Measurements from ENCODE around the gene GRID1. TPM values are rescaled to one million over a fixed set of nuclear protein-coding genes. Genes with fewer than 3 reads are reported as not detected.

Gene GRID1
- total RNA-seq, 4 donors from 2014 or later = 0.03 to 2.7 (median 0.49) TPM

GRCh38 chr10:86138551-86139065, 228.0 kb downstream of the GRID1 start:
- H3K27ac ChIP-seq = no peak overlapping the region
- H3K36me3 ChIP-seq = no peaks in the 10 kb centered on the region
- 90 to 98% methylated on average over 5 to 10 of the region's 18 CpGs for WGBS, 2 donors
- H3K4me1 ChIP-seq = no peaks in the 10 kb centered on the region
- TF ChIP-seq POLR2A (IDR thresholded peaks at IDR 0.05) = no peak
- TF ChIP-seq, protein P1, sequence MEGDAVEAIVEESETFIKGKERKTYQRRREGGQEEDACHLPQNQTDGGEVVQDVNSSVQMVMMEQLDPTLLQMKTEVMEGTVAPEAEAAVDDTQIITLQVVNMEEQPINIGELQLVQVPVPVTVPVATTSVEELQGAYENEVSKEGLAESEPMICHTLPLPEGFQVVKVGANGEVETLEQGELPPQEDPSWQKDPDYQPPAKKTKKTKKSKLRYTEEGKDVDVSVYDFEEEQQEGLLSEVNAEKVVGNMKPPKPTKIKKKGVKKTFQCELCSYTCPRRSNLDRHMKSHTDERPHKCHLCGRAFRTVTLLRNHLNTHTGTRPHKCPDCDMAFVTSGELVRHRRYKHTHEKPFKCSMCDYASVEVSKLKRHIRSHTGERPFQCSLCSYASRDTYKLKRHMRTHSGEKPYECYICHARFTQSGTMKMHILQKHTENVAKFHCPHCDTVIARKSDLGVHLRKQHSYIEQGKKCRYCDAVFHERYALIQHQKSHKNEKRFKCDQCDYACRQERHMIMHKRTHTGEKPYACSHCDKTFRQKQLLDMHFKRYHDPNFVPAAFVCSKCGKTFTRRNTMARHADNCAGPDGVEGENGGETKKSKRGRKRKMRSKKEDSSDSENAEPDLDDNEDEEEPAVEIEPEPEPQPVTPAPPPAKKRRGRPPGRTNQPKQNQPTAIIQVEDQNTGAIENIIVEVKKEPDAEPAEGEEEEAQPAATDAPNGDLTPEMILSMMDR (IDR thresholded peaks at IDR 0.05) = no peak
- H3K4me3 ChIP-seq = no peak overlapping the region
- no peaks in the 10 kb centered on the region for H3K27me3 ChIP-seq
- intact Hi-C loops (cut with DNase I) = no loop called here
- no peak for DNase-seq
- H3K9me3 ChIP-seq = no peaks in the 10 kb centered on the region

GRCh38 chr10:86137561-86137960, 229.0 kb downstream of the GRID1 start:
- no peak for TF ChIP-seq POLR2A (IDR thresholded peaks at IDR 0.05)
- TF ChIP-seq, protein P1 (IDR thresholded peaks at IDR 0.05) = no peak
- H3K9me3 ChIP-seq = no peaks in the 10 kb centered on the region
- no peak for DNase-seq
- intact Hi-C loops (cut with DNase I) = no loop called here
- no peaks in the 10 kb centered on the region for H3K36me3 ChIP-seq
- H3K27me3 ChIP-seq = no peaks in the 10 kb centered on the region
- H3K4me3 ChIP-seq = no peak overlapping the region
- H3K4me1 ChIP-seq = no peaks in the 10 kb centered on the region
- 87 to 93% methylated on average over 7 of the region's 7 CpGs for WGBS, 2 donors
- H3K27ac ChIP-seq = no peak overlapping the region

- H3K9me3 ChIP-seq = no peaks in the 10 kb centered on the region
- no peaks in the 10 kb centered on the region for H3K4me1 ChIP-seq
- H3K36me3 ChIP-seq = no peaks in the 10 kb centered on the region
- H3K27me3 ChIP-seq = no peaks in the 10 kb centered on the region
- 69 to 79% methylated on average over 4 of the region's 4 CpGs for WGBS, 2 donors
- intact Hi-C loops (cut with DNase I) = no loop called here
- H3K4me3 ChIP-seq = no peak overlapping the region
- no peak for TF ChIP-seq POLR2A (IDR thresholded peaks at IDR 0.05)
- TF ChIP-seq, protein P1 (IDR thresholded peaks at IDR 0.05) = no peak
- H3K27ac ChIP-seq = no peak overlapping the region
- no peak for DNase-seq
Measured at GRCh38 chr10:86136934-86137333, 229.7 kb downstream of the GRID1 start.

DNA sequence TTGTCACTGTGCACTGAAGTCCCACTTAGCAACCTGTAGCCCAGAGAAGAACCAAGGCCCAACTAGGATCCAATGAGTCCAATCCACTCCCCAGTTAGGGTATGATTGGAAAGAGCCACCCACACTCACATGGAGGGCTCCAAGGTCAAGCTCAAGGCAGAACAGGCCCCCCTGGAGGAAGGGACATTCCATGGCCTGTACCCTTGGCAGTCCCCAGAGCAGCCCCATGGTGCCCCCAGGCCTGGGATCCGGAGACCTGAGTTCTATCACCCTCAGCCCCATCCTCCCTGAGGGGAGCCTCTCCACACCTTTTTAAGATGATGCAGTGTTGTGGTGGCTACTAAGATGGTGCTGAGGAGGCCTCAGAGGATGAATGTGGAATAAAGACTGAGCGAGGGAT, 231.4 kb downstream of the GRID1 start:
- 100% methylated on average over 1 of the region's 2 CpGs; no CpG with 5 or more reads in 1 of the 2 donors for WGBS, 2 donors
- H3K4me1 ChIP-seq = no peaks in the 10 kb centered on the region
- H3K27me3 ChIP-seq = no peaks in the 10 kb centered on the region
- no peak for DNase-seq
- no peak overlapping the region for H3K27ac ChIP-seq
- no peaks in the 10 kb centered on the region for H3K36me3 ChIP-seq
- no peaks in the 10 kb centered on the region for H3K9me3 ChIP-seq
- intact Hi-C loops (cut with DNase I) = no loop called here
- no peak for TF ChIP-seq POLR2A (IDR thresholded peaks at IDR 0.05)
- TF ChIP-seq, protein P1 (IDR thresholded peaks at IDR 0.05) = no peak
- H3K4me3 ChIP-seq = no peak overlapping the region

DNA sequence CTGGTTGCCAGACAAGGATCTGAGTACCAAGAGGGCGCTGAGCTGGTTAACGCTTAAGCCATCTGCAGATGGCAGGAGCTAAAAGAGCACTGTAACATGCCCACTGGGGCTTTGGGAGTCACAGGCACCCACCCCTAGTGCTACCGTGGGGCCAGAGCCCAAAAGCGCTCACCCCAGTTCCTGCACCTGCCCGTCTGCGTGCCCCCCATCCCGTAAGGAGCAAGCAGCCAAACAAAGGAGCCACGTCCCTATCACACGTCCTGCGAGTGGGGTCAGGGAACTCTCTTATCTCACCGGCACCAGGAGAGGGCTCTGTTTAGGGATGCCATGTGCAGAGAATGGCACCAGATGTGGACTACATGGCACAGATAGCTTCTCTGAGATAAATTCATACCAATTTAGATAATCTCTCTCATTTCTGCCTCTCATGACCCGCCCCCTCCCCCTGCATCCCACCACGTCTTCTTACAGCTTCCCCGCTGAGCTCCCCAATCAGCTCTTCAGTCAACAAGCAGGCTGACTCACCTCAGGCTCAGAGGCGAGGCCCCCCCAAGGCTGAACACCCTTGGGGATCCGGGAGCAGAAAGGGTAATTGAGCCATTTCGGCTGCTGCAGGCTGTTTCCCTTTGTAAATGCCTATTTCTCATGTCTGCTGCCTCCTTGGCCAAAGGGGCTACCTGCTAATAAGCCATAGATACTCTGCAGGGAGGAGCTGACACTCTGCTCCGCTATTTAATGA, 235.7 kb downstream of the GRID1 start:
- TF ChIP-seq, protein P1 (IDR thresholded peaks at IDR 0.05) = no peak
- Histone ChIP-seq H3K27me3 (no peaks in the 10 kb centered on the region), H3K9me3 (no peaks in the 10 kb centered on the region), H3K4me1 (no peaks in the 10 kb centered on the region), H3K36me3 (no peaks in the 10 kb centered on the region), H3K27ac (no peak overlapping the region), H3K4me3 (no peak overlapping the region)
- WGBS, 2 donors = 90 to 91% methylated on average over 6 to 15 of the region's 18 CpGs
- intact Hi-C loops (cut with DNase I) = no loop called here
- DNase-seq = no peak

All from esophagus squamous epithelium (tissue), 5 donors.